Measurements from ENCODE around the gene GPALPP1.
"Not testable (repeated sequence)": the region's sequence is repeated elsewhere in the genome, so short reads cannot be mapped to it uniquely, and the experiment has no call there.

GPALPP1 gene

GRCh38 chr13:45007823-45008222 is 18.5 kb downstream of the GPALPP1 start:
- DNase-seq = no peak

- no peak for DNase-seq
Observed at GRCh38 chr13:45011198-45011597, 21.9 kb downstream of the GPALPP1 start.

GRCh38 chr13:45015300-45015699 is 26.0 kb downstream of the GPALPP1 start:
- DNase-seq = no peak

GRCh38 chr13:45016792-45017425 is 27.6 kb downstream of the GPALPP1 start:
- no peak for DNase-seq

- DNase-seq = not testable (repeated sequence)
Observed at GRCh38 chr13:45019981-45020380, 30.6 kb downstream of the GPALPP1 start.

GRCh38 chr13:45021250-45021649 is 31.9 kb downstream of the GPALPP1 start:
- no peak for DNase-seq

GRCh38 chr13:45024847-45025246 is 35.5 kb downstream of the GPALPP1 start:
- no peak for DNase-seq

GRCh38 chr13:45034342-45034741 is 45.0 kb downstream of the GPALPP1 start:
- DNase-seq = no peak

GRCh38 chr13:45036206-45036605 is 46.9 kb downstream of the GPALPP1 start:
- DNase-seq = no peak

- DNase-seq = no peak
Observed at GRCh38 chr13:45040173-45040572, 50.8 kb downstream of the GPALPP1 start.

- no peak for DNase-seq
Observed at GRCh38 chr13:45040622-45041021, 51.3 kb downstream of the GPALPP1 start.

GRCh38 chr13:45042539-45042938 is 53.2 kb downstream of the GPALPP1 start:
- DNase-seq = no peak

- no peak for DNase-seq
Observed at GRCh38 chr13:45046445-45046844, 57.1 kb downstream of the GPALPP1 start.

- DNase-seq = peak; percentile 68
Observed at GRCh38 chr13:45047394-45048310, 58.3 kb downstream of the GPALPP1 start.

- DNase-seq = no peak
Observed at GRCh38 chr13:45048890-45049407, 59.6 kb downstream of the GPALPP1 start.

- DNase-seq = no peak
Observed at GRCh38 chr13:45049478-45049877, 60.1 kb downstream of the GPALPP1 start.

- DNase-seq = no peak
Observed at GRCh38 chr13:45051315-45051714, 62.0 kb downstream of the GPALPP1 start.

GRCh38 chr13:45055198-45055901 is 66.0 kb downstream of the GPALPP1 start:
- DNase-seq = no peak

- DNase-seq = no peak
Observed at GRCh38 chr13:45055902-45056648, 66.7 kb downstream of the GPALPP1 start.

- DNase-seq = no peak
Observed at GRCh38 chr13:45060062-45060461, 70.7 kb downstream of the GPALPP1 start.

- no peak for DNase-seq
Observed at GRCh38 chr13:45063261-45063860, 74.0 kb downstream of the GPALPP1 start.

GRCh38 chr13:45063889-45064288 is 74.6 kb downstream of the GPALPP1 start:
- not testable (repeated sequence) for DNase-seq
